GM21619 (cell line): ENCODE data around the gene RTEL1.

Experiments used
- ATAC-seq: cut with Tn5 transposase; IDR thresholded peaks from one replicate; pipeline ENCODE4 v1.9.1; 2021; ENCODE audit not compliant: unreplicated experiment

Gene RTEL1

GRCh38 chr20:63687419-63688178 lies 29.5 kb downstream of the RTEL1 start:
- no peak for ATAC-seq

GRCh38 chr20:63688228-63689045 lies 30.3 kb downstream of the RTEL1 start:
- ATAC-seq, result no peak

- ATAC-seq, result no peak
Measured at GRCh38 chr20:63689046-63690002, 31.2 kb downstream of the RTEL1 start.

GRCh38 chr20:63690003-63690897 lies 32.1 kb downstream of the RTEL1 start:
- ATAC-seq, result no peak

GRCh38 chr20:63690898-63691710 lies 33.0 kb downstream of the RTEL1 start:
- no peak for ATAC-seq

GRCh38 chr20:63691711-63692435 lies 33.8 kb downstream of the RTEL1 start:
- ATAC-seq, result no peak

GRCh38 chr20:63692436-63693082 lies 34.4 kb downstream of the RTEL1 start:
- no peak for ATAC-seq

- ATAC-seq, result no peak
Measured at GRCh38 chr20:63693083-63693732, 35.1 kb downstream of the RTEL1 start.

GRCh38 chr20:63693733-63694583 lies 35.8 kb downstream of the RTEL1 start:
- ATAC-seq, result no peak

- no peak for ATAC-seq
Measured at GRCh38 chr20:63694584-63695423, 36.7 kb downstream of the RTEL1 start.

GRCh38 chr20:63695424-63696305 lies 37.6 kb downstream of the RTEL1 start:
- ATAC-seq, result no peak

GRCh38 chr20:63696306-63696627 lies 38.2 kb downstream of the RTEL1 start:
- no peak for ATAC-seq

GRCh38 chr20:63696628-63697356 lies 38.7 kb downstream of the RTEL1 start, which contains the start of gene TNFRSF6B:
Gene TNFRSF6B, plus strand, starts transcription at chr20:63696652. Its CDS starts 116 bp downstream, at chr20:63696768.
- no peak for ATAC-seq

- no peak for ATAC-seq
Measured at GRCh38 chr20:63697357-63697867, 39.3 kb downstream of the RTEL1 start.
